ENCODE results near the gene CLEC16A. TPM values are rescaled to one million over a fixed set of nuclear protein-coding genes. Genes with fewer than 3 reads are reported as not detected.
"Not testable (repeated sequence)": the region's sequence is repeated elsewhere in the genome, so short reads cannot be mapped to it uniquely, and the experiment has no call there.

The CLEC16A gene
- total RNA-seq, 2 experiments from 2014 or later: 31.1 to 34.1 TPM

- Mint-ChIP-seq H3K4me3 (no peak overlapping the region), H3K36me3 (peaks cover 17% of the 10 kb centered on the region), H3K9me3 (peaks cover 14% of the 10 kb centered on the region), H3K4me1 (peaks cover 11% of the 10 kb centered on the region), H3K27me3 (no peaks in the 10 kb centered on the region), H3K27ac (no peak overlapping the region)
- no peak for DNase-seq
- no peak for ATAC-seq (ENCODE audit: low read depth)
- POLR2A ChIA-PET: interaction anchor here (1.5 kb wide), 1 partner anchor 11 kb away, joined by 9 read pairs; no protein-coding TSS in a partner anchor
Measured at GRCh38 chr16:11212798-11213196, 268.4 kb downstream of the CLEC16A start.

GRCh38 chr16:11213373-11213772, 269.0 kb downstream of the CLEC16A start:
- peaks cover 16% of the 10 kb centered on the region for H3K36me3 Mint-ChIP-seq
- H3K9me3 Mint-ChIP-seq: peaks cover 9% of the 10 kb centered on the region
- no peak for DNase-seq
- no peak overlapping the region for H3K27ac Mint-ChIP-seq
- H3K4me3 Mint-ChIP-seq: no peak overlapping the region
- POLR2A ChIA-PET: interaction anchor here (1.2 to 1.5 kb wide), 2 partner anchors 11 to 19 kb away, joined by 3 to 9 read pairs; no protein-coding TSS in a partner anchor
- no peak for ATAC-seq (ENCODE audit: low read depth)
- H3K27me3 Mint-ChIP-seq: no peaks in the 10 kb centered on the region
- peaks cover 12% of the 10 kb centered on the region for H3K4me1 Mint-ChIP-seq

GRCh38 chr16:11213799-11214198, 269.4 kb downstream of the CLEC16A start:
- H3K4me3 Mint-ChIP-seq: no peak overlapping the region
- ATAC-seq (ENCODE audit: low read depth): no peak
- peaks cover 10% of the 10 kb centered on the region for H3K9me3 Mint-ChIP-seq
- no peak overlapping the region for H3K27ac Mint-ChIP-seq
- H3K4me1 Mint-ChIP-seq: peaks cover 13% of the 10 kb centered on the region
- peaks cover 20% of the 10 kb centered on the region for H3K36me3 Mint-ChIP-seq
- no peak for DNase-seq
- POLR2A ChIA-PET: interaction anchor here (0.7 to 1.5 kb wide), 4 partner anchors 10 to 118 kb away, joined by 3 to 9 read pairs (median 5); no protein-coding TSS in a partner anchor
- H3K27me3 Mint-ChIP-seq: no peaks in the 10 kb centered on the region

GRCh38 chr16:11215935-11216556, 271.7 kb downstream of the CLEC16A start:
- POLR2A ChIA-PET: interaction anchor here (1.2 to 2.3 kb wide), 2 partner anchors 9 to 10 kb away, joined by 3 to 6 read pairs; no protein-coding TSS in a partner anchor

DNA sequence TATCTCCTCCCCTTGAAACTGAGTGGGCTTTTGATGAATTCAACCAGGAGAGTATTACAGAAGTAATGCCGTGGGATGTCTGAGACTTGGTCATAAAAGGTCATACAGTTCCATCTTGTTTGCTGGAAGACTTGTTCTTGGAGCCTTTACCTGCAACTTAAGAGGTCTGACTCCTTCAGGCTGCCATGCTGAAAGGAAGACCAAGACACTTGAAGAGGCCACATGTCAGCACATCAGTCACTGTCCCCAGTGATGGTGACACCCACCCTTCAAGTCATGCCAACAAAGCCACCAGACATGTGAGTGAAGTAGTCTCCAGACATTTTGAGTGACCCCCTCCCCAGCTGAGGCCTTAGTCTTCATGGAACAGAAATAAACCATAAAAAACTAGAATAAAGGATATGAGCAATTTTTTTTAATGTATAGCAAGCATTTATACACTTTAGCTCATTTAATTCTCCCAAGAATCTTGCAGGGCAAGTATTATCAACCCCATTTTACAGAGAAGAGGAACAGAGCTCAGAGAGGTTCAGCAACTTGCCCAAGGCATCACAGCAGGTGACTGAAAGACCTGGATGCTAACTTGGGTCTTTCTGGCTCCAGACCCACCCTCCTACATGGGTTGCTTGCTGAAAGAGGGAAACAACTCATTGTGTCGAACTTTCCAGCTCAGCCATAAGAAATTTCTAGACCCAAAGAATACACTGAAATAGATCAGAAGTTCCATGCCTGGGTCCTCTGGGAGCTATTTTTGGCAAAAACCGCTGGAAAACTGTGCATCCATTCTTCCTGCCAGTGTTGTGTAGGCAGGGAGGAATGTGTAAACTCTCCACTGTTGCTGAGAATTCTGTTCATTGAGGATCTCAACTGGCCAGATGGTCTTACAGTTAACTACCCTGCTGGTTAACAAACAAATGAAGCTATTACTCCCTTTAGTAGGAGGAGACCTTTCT, 273.6 kb downstream of the CLEC16A start:
- POLR2A ChIA-PET: interaction anchor here (0.5 to 2.3 kb wide), 7 partner anchors 7 to 103 kb away, joined by 3 to 6 read pairs (median 3); partner anchors contain the start of gene SOCS1
- peaks cover 10% of the 10 kb centered on the region for H3K9me3 Mint-ChIP-seq
- no peak for DNase-seq
- H3K36me3 Mint-ChIP-seq: peaks cover 27% of the 10 kb centered on the region
- peaks cover 27% of the 10 kb centered on the region for H3K4me1 Mint-ChIP-seq
- H3K27me3 Mint-ChIP-seq: no peaks in the 10 kb centered on the region
- no peak overlapping the region for H3K27ac Mint-ChIP-seq
- no peak overlapping the region for H3K4me3 Mint-ChIP-seq
- no peak for ATAC-seq (ENCODE audit: low read depth)

More at GRCh38 chr16:11215935-11216556, 271.7 kb downstream of the CLEC16A start:
- Mint-ChIP-seq H3K36me3 (peaks cover 27% of the 10 kb centered on the region), H3K27ac (no peak overlapping the region), H3K4me3 (no peak overlapping the region), H3K27me3 (no peaks in the 10 kb centered on the region), H3K9me3 (peaks cover 10% of the 10 kb centered on the region), H3K4me1 (peaks cover 28% of the 10 kb centered on the region)
- DNase-seq (no peak), ATAC-seq (ENCODE audit: low read depth) (no peak)

DNA sequence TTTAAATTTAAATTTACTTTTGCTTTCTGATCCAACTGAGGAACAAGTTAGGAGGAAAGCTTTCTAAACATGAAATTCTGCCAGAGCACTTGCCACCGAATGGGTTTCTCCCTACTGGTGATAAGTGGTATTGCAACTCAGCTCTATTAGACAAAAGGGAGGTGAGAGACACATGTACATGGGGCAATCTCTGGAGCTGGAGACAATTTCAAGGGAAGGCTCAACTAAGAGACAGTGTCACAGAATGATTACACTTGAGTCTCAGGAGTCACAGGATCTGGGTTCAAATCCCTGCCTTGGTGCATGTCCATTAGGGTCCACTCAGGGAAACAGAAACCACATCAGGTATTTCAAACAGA, 274.2 kb downstream of the CLEC16A start:
- H3K4me3 Mint-ChIP-seq: no peak overlapping the region
- POLR2A ChIA-PET: interaction anchor here (0.5 to 1.2 kb wide), 6 partner anchors 35 to 104 kb away, joined by 3 to 5 read pairs (median 3); partner anchors contain the start of gene SOCS1
- DNase-seq: no peak
- peak overlapping the region; percentile 72 for H3K27ac Mint-ChIP-seq
- peaks cover 31% of the 10 kb centered on the region for H3K4me1 Mint-ChIP-seq
- ATAC-seq (ENCODE audit: low read depth): no peak
- H3K36me3 Mint-ChIP-seq: peaks cover 29% of the 10 kb centered on the region
- H3K27me3 Mint-ChIP-seq: no peaks in the 10 kb centered on the region
- peaks cover 10% of the 10 kb centered on the region for H3K9me3 Mint-ChIP-seq

GRCh38 chr16:11219178-11219577, 274.8 kb downstream of the CLEC16A start:
- Mint-ChIP-seq H3K4me3 (no peak overlapping the region), H3K9me3 (peaks cover 10% of the 10 kb centered on the region), H3K27me3 (no peaks in the 10 kb centered on the region), H3K4me1 (peaks cover 34% of the 10 kb centered on the region), H3K27ac (peak overlapping the region; percentile 46), H3K36me3 (peaks cover 29% of the 10 kb centered on the region)
- POLR2A ChIA-PET: interaction anchor here (0.7 to 1.2 kb wide), 3 partner anchors 35 to 104 kb away, joined by 3 to 4 read pairs (median 3); no protein-coding TSS in a partner anchor
- DNase-seq (no peak), ATAC-seq (ENCODE audit: low read depth) (no peak)

DNA sequence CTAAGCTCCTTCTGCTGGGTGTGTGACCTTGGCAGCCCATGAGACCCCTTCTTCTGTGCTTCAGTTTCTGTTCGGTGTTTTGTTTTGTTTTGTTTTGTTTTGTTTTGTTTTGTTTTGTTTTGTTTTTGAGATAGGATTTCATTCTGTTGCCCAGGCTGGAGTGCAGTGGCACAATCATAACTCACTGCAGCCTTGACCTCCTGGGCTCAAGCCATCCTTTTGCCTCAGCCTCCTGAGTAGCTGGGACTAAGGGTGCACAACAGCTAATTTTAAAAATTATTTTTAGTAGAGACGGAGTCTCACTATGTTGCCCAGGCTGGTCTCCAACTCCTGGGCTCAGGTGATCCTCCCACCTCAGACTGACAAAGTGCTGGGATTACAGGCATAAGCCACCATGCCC, 276.1 kb downstream of the CLEC16A start:
- POLR2A ChIA-PET; H3K27me3 Mint-ChIP-seq; DNase-seq; H3K9me3 Mint-ChIP-seq; ATAC-seq (ENCODE audit: low read depth); H3K4me3 Mint-ChIP-seq: not testable (repeated sequence)
- Mint-ChIP-seq H3K4me1 (peaks cover 46% of the 10 kb centered on the region), H3K27ac (peak overlapping the region; percentile 74), H3K36me3 (peaks cover 29% of the 10 kb centered on the region)

DNA sequence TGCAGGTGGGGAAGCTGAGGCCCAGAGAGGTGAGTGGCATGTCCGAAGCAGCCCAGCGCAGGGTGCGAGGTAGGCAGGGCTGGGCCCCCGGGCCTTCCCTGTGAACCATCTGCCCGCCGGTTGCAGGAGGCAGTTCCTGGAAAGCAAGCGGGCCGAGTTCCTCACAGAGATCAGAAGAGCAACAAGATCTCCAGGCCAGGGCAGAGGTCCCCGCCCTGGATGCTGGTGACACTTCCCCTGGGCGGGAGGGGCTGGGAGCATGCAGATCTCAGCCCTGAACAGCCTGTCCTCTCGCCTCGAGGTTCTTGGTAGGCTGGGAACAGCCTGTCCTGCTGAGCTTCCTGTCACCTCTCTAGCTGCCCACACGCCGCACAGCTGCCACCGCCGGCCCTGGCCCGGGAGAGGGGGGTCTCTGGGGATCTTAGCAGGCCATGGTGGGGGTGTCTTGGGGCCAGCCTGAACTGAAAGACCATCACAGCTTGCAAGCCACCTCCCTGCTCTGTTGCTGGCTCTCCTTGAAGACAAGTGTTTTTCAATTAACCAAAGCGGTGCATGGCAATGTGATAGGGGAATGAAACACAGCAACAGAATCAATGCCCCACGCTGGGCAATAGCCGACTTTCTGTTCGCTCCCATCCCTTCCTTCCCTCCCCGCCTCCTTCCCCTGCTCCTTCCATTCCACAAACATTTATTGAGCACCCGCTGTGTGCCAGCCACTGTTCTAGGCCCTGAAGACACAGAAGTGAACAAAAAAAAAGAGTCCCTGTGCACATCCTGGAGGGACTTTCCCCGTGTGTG, 279.9 kb downstream of the CLEC16A start:
- H3K4me1 Mint-ChIP-seq: peaks cover 60% of the 10 kb centered on the region
- no peaks in the 10 kb centered on the region for H3K27me3 Mint-ChIP-seq
- DNase-seq (peak; percentile 80), ATAC-seq (ENCODE audit: low read depth) (peak; percentile 78)
- H3K4me3 Mint-ChIP-seq: peak overlapping the region; percentile 74
- POLR2A ChIA-PET: interaction anchor here (0.5 to 9.0 kb wide), 35 partner anchors 8 to 252 kb away, joined by 3 to 227 read pairs (median 4); partner anchors contain the start of gene SOCS1
- peak overlapping the region; percentile 100 for H3K27ac Mint-ChIP-seq
- no peaks in the 10 kb centered on the region for H3K9me3 Mint-ChIP-seq
- H3K36me3 Mint-ChIP-seq: peaks cover 6% of the 10 kb centered on the region

DNA sequence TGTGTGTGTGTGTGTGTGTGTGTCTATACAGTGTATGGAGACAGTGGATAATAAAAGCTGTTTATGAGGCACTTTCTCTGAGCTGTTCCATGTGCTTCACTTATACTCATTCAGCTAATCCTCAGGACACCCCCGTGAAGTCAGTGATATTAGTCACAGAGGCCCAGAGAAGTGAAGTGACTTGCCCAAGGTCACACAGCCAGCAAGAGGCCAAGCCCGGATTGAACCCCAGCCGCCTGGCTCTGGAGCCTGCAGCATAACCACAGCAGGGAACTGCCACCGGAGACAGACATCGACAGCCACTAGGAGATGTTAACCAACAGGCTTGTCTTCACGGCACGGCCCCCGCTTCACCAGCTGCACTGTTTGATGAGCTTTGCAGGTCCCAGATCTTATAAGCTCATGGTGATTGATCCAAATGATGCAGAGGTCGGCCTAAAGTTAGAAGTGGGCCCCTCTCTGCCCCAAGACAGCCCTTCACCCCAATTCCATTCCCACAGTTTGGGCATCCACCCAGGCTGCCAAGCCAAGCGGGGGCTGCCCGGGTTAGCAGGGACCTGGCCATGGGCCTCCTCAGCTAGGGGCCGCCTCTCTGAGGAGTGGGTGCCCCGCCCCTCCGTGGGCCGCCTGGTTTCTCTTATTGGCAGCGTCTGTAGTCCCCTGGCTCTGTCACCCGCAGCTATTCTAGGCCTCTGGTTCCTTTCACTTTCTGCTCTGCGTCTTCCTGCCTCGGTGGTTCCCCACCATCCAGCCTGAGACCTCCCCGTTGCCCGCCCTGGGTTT, 280.7 kb downstream of the CLEC16A start:
- Mint-ChIP-seq H3K9me3 (no peaks in the 10 kb centered on the region), H3K36me3 (peaks cover 4% of the 10 kb centered on the region), H3K4me1 (peaks cover 64% of the 10 kb centered on the region), H3K27me3 (no peaks in the 10 kb centered on the region), H3K4me3 (peak overlapping the region; percentile 74), H3K27ac (peak overlapping the region; percentile 100)
- DNase-seq (peak; percentile 83), ATAC-seq (ENCODE audit: low read depth) (peak; percentile 80)
- POLR2A ChIA-PET: interaction anchor here (0.5 to 9.0 kb wide), 37 partner anchors 8 to 476 kb away, joined by 3 to 227 read pairs (median 4); partner anchors contain the start of gene SOCS1

DNA sequence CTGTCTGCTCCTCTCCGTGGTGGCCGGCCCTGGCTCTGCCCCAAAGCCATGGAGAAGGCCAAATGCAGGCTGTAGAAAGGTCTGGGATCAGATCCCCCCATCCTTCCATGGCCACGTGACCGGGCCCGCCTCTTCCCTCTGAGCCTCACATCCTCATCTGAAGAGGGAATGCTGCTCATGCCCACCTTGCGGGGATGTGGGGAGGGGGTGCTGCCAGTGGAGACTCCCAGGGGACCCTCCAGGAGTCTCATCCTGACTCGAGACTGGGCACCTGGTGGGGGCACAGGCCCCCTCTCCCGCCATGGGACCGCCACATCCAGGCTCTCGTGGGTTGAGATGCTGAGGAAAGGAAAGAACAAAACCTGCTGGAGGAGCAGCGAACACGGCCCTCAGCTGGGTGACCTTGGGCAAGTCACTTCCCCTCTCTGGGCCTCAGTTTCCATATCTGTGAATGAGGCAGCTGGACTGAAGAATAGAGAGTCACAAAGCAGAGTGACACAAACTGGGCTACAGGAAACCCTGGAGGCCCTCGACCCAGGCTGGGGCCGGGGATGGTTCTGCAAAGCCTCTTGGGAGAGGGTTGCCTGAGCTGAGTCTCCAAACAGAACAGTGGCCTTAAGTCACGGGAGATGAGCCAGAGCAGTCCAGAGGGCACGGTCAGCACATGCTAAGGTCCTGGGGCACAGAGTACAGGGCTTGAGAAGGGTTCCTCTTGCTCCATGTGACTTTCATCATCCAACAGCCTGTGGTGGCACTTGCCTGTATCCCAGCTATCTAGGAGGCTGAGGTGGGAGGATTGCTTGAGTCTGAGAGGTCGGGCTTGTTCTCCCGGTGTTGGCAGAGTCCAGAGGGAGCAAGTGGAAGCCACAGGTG, 281.5 kb downstream of the CLEC16A start:
- peaks cover 2% of the 10 kb centered on the region for H3K36me3 Mint-ChIP-seq
- H3K4me1 Mint-ChIP-seq: peaks cover 59% of the 10 kb centered on the region
- H3K9me3 Mint-ChIP-seq: no peaks in the 10 kb centered on the region
- ATAC-seq (ENCODE audit: low read depth) (no peak), DNase-seq (no peak)
- POLR2A ChIA-PET: interaction anchor here (0.5 to 9.0 kb wide), 24 partner anchors 8 to 476 kb away, joined by 3 to 227 read pairs (median 8); partner anchors contain the start of gene SOCS1
- H3K27ac Mint-ChIP-seq: peak overlapping the region; percentile 100
- peak overlapping the region; percentile 74 for H3K4me3 Mint-ChIP-seq
- no peaks in the 10 kb centered on the region for H3K27me3 Mint-ChIP-seq
